Upper lobe of left lung (tissue), 6 donors: ENCODE results near the gene FRY. TPM values are rescaled to one million over a fixed set of nuclear protein-coding genes. Genes with fewer than 3 reads are reported as not detected.

Experiments
- ATAC-seq, 2 donors: fragments of 200-7000 bp; cut with Tn5 transposase; one replicate each; pipeline ENCODE4 v1.9.1; 2022; ENCODE audit warnings: mild to moderate bottlenecking in 2 of 2, moderate library complexity in 2 of 2; ENCODE audit not compliant: low FRiP score in 2 of 2
- DNase-seq, 2 donors: peaks; one replicate each; pipeline ENCODE4 v3.0.0-alpha.2; 2019 to 2020
- H3K27ac ChIP-seq, 4 donors: fragments of 200-600 bp; sonication (generic); one replicate each; pipeline ENCODE4 v1.5.1; 2016 to 2019
- H3K27me3 ChIP-seq, 4 donors: fragments of 200-600 bp; sonication (generic); one replicate each; pipeline ENCODE4 v1.5.1; 2017 to 2019
- H3K36me3 ChIP-seq, 4 donors: fragments of 200-600 bp; sonication (generic); one replicate each; pipeline ENCODE4 v1.5.1; 2016 to 2019
- H3K4me1 ChIP-seq, 4 donors: fragments of 200-600 bp; sonication (generic); one replicate each; pipeline ENCODE4 v1.5.1; 2018 to 2019
- H3K4me3 ChIP-seq, 4 donors: fragments of 200-600 bp; sonication (generic); one replicate each; pipeline ENCODE4 v1.5.1; 2017 to 2019; ENCODE audit warnings: mild to moderate bottlenecking in 2 of 4, moderate library complexity in 1 of 4
- H3K9me3 ChIP-seq, 4 donors: fragments of 200-600 bp; sonication (generic); one replicate each; pipeline ENCODE4 v1.5.1; 2018 to 2019
- CTCF ChIP-seq, 6 experiments: fragments of 450-650 bp in 4 of 6; fragments of 200-600 bp in 2 of 6; sonication (generic) in 2 of 6; IDR thresholded peaks; one replicate each; pipeline ENCODE4 v1.5.1; 2016 to 2019; ENCODE audit warnings: antibody characterized with exemption in 6 of 6
- EP300 ChIP-seq, 4 donors: sonication (generic); formaldehyde crosslinking; IDR thresholded peaks; one replicate each; pipeline ENCODE4 v1.5.1; 2017; ENCODE audit warnings: antibody characterized with exemption in 4 of 4, control low read depth in 2 of 4
- POLR2A ChIP-seq, 4 donors: fragments of 450-650 bp; IDR thresholded peaks; one replicate each; pipeline ENCODE4 v1.5.1; 2016 to 2017; ENCODE audit warnings: antibody characterized with exemption in 4 of 4, mild to moderate bottlenecking in 2 of 4
- POLR2AphosphoS5 ChIP-seq, 2 donors: sonication (generic); formaldehyde crosslinking; IDR thresholded peaks; one replicate each; pipeline ENCODE4 v1.5.1; 2017; ENCODE audit warnings: antibody characterized with exemption in 2 of 2
- WGBS, 2 donors: methylation state at CpG; one replicate each; pipeline ENCODE4 v1.1.5; 2017 to 2018; 5-methylcytosine and 5-hydroxymethylcytosine counted together
- total RNA-seq, 6 donors: library from RNA; depleted of rRNA in 4 of 6; stranded (reverse); fragments of >200 nt in 4 of 6; gene quantifications; one replicate each; pipeline versions ENCODE4 v1.1.0 to v1.2.1, GENCODE V29; 2016 to 2021
- donor health status: DM: no; HTN: no; CAD: no; lungs with moderate emphysema.
- donor health status: DM: no; HTN: yes; CAD: no; lungs with severe emphysema.

The FRY gene
- total RNA-seq, 6 donors from 2014 or later, result 58.3 to 88.9 (median 65.8) TPM

- Histone ChIP-seq H3K36me3 (peaks cover 0 to 5% (median 1%) of the 10 kb centered on the region in 4 donors), H3K4me3 (no peak overlapping the region), H3K4me1 (no peaks in the 10 kb centered on the region), H3K27ac (no peak overlapping the region), H3K27me3 (no peaks in the 10 kb centered on the region), H3K9me3 (no peaks in the 10 kb centered on the region)
- DNase-seq (no peak), ATAC-seq (no peak)
- WGBS, 2 donors, result 82 to 91% methylated on average over 2 of the region's 2 CpGs
- TF ChIP-seq EP300 (IDR thresholded peaks at IDR 0.05), result no peak
Observed at GRCh38 chr13:32179708-32180107, 148.1 kb downstream of the FRY start.

GRCh38 chr13:32187651-32188050 is 156.1 kb downstream of the FRY start:
- Histone ChIP-seq H3K27me3 (no peaks in the 10 kb centered on the region), H3K4me3 (no peak overlapping the region), H3K27ac (no peak overlapping the region), H3K36me3 (peaks cover 0 to 22% (median 1%) of the 10 kb centered on the region in 4 donors), H3K9me3 (no peaks in the 10 kb centered on the region), H3K4me1 (no peaks in the 10 kb centered on the region)
- TF ChIP-seq POLR2AphosphoS5 (IDR thresholded peaks at IDR 0.05) (no peak), CTCF (IDR thresholded peaks at IDR 0.05) (no peak), POLR2A (IDR thresholded peaks at IDR 0.05) (no peak), EP300 (IDR thresholded peaks at IDR 0.05) (no peak)
- ATAC-seq, result no peak
- no peak for DNase-seq
- WGBS, 2 donors, result 85 to 95% methylated on average over 2 of the region's 2 CpGs

- TF ChIP-seq EP300 (IDR thresholded peaks at IDR 0.05) (no peak), CTCF (IDR thresholded peaks at IDR 0.05) (no peak), POLR2A (IDR thresholded peaks at IDR 0.05) (no peak), POLR2AphosphoS5 (IDR thresholded peaks at IDR 0.05) (no peak)
- no peaks in the 10 kb centered on the region for H3K9me3 ChIP-seq
- no peak overlapping the region for H3K27ac ChIP-seq
- no peak overlapping the region for H3K4me3 ChIP-seq
- WGBS, 2 donors, result 86 to 88% methylated on average over 2 of the region's 2 CpGs
- H3K4me1 ChIP-seq, result no peaks in the 10 kb centered on the region
- no peaks in the 10 kb centered on the region for H3K27me3 ChIP-seq
- DNase-seq, result no peak
- peaks cover 0 to 8% (median 1%) of the 10 kb centered on the region in 4 donors for H3K36me3 ChIP-seq
- no peak for ATAC-seq
Observed at GRCh38 chr13:32191452-32191998, 160.0 kb downstream of the FRY start.

- TF ChIP-seq POLR2A (IDR thresholded peaks at IDR 0.05) (no peak), CTCF (IDR thresholded peaks at IDR 0.05) (no peak), POLR2AphosphoS5 (IDR thresholded peaks at IDR 0.05) (no peak), EP300 (IDR thresholded peaks at IDR 0.05) (no peak)
- Histone ChIP-seq H3K9me3 (no peaks in the 10 kb centered on the region), H3K27ac (no peak overlapping the region), H3K27me3 (no peaks in the 10 kb centered on the region), H3K36me3 (no peaks in the 10 kb centered on the region), H3K4me3 (no peak overlapping the region), H3K4me1 (no peaks in the 10 kb centered on the region)
- ATAC-seq, result no peak
- no peak for DNase-seq
Observed at GRCh38 chr13:32195713-32196112, 164.1 kb downstream of the FRY start.

GRCh38 chr13:32199168-32199567 is 167.6 kb downstream of the FRY start:
- TF ChIP-seq POLR2AphosphoS5 (IDR thresholded peaks at IDR 0.05) (no peak), EP300 (IDR thresholded peaks at IDR 0.05) (no peak), CTCF (IDR thresholded peaks at IDR 0.05) (no peak), POLR2A (IDR thresholded peaks at IDR 0.05) (no peak)
- 100% methylated on average over 1 of the region's 1 CpG for WGBS, 2 donors
- no peak overlapping the region for H3K27ac ChIP-seq

More at GRCh38 chr13:32199168-32199567, 167.6 kb downstream of the FRY start:
- Histone ChIP-seq H3K9me3 (no peaks in the 10 kb centered on the region), H3K36me3 (no peaks in the 10 kb centered on the region), H3K4me3 (no peak overlapping the region), H3K27me3 (no peaks in the 10 kb centered on the region), H3K4me1 (no peaks in the 10 kb centered on the region)
- ATAC-seq (no peak), DNase-seq (no peak)
